Mucosa of descending colon (tissue), 3 donors: ENCODE measurements around the gene BIRC2. TPM values are rescaled to one million over a fixed set of nuclear protein-coding genes. Genes with fewer than 3 reads are reported as not detected.

ENCODE experiments used
- ATAC-seq: fragments of 200-7000 bp; cut with Tn5 transposase; one replicate; pipeline ENCODE4 v1.9.1; 2020; ENCODE audit warnings: mild to moderate bottlenecking, moderate library complexity
- DNase-seq, 3 donors: peaks; one replicate each; pipeline ENCODE4 v3.0.0-alpha.2; 2020
- H3K36me3 ChIP-seq: fragments of 200-600 bp; one replicate; pipeline ENCODE4 v1.8.0; 2021; ENCODE audit warnings: low read depth, mild to moderate bottlenecking
- H3K4me1 ChIP-seq: fragments of 200-600 bp; one replicate; pipeline ENCODE4 v1.8.0; 2021; ENCODE audit warnings: low read depth, mild to moderate bottlenecking
- H3K4me3 ChIP-seq: fragments of 200-600 bp; one replicate; pipeline ENCODE4 v1.8.0; 2021; ENCODE audit warnings: mild to moderate bottlenecking
- H3K9me3 ChIP-seq: fragments of 200-600 bp; one replicate; pipeline ENCODE4 v1.8.0; 2021; ENCODE audit warnings: mild to moderate bottlenecking
- CTCF ChIP-seq: fragments of 200-600 bp; IDR thresholded peaks from one replicate; pipeline ENCODE4 v1.8.0; 2022; ENCODE audit warnings: antibody characterized with exemption, mild to moderate bottlenecking
- intact Hi-C, 2 donors: fragments of 100-400 bp; cut with DNase I in 1 of 2; cut with micrococcal nuclease in 1 of 2; formaldehyde crosslinking; loops; one replicate each; pipeline versions ENCODE4 v1.11.0 to v1.11.1; 2022; cut with DNase I, micrococcal nuclease
- total RNA-seq, 3 donors: library from RNA; stranded (reverse); fragmentation: NEBNext Ultra II Directional in 2 of 3; extraction: Animal tissue kit (Norgen Biotek cat#: 25700) in 2 of 3; gene quantifications; one replicate each; pipeline versions ENCODE4 v1.2.1 to v1.2.4, GENCODE V29; 2021 to 2023
- donor health status: DM: no; HTN: no; CAD: no; lungs with moderate emphysema.
- donor health status: DM: no; HTN: no; CAD: no.
- donor health status: DM: no; HTN: yes; CAD: no.

The BIRC2 gene
- total RNA-seq, 3 donors from 2014 or later = 42.8 to 55.0 (median 45.2) TPM

GRCh38 chr11:102422817-102423712, 76.1 kb downstream of the BIRC2 start:
- no peak overlapping the region for H3K4me3 ChIP-seq
- H3K36me3 ChIP-seq = no peaks in the 10 kb centered on the region
- intact Hi-C loops = no loop called here
- no peak for TF ChIP-seq CTCF
- no peaks in the 10 kb centered on the region for H3K9me3 ChIP-seq
- H3K4me1 ChIP-seq = no peaks in the 10 kb centered on the region
- ATAC-seq (no peak), DNase-seq (peak in 1 of 3 donors; percentile 19)

- no peaks in the 10 kb centered on the region for H3K9me3 ChIP-seq
- TF ChIP-seq CTCF = no peak
- no peak for ATAC-seq
- H3K36me3 ChIP-seq = no peaks in the 10 kb centered on the region
- H3K4me3 ChIP-seq = no peak overlapping the region
- intact Hi-C loops = no loop called here
- no peak for DNase-seq
- no peaks in the 10 kb centered on the region for H3K4me1 ChIP-seq
Measured at GRCh38 chr11:102423936-102424335, 76.9 kb downstream of the BIRC2 start.

GRCh38 chr11:102426000-102426399, 79.0 kb downstream of the BIRC2 start:
- no peak overlapping the region for H3K4me3 ChIP-seq
- H3K4me1 ChIP-seq = no peaks in the 10 kb centered on the region
- no peak for ATAC-seq
- no peaks in the 10 kb centered on the region for H3K9me3 ChIP-seq
- H3K36me3 ChIP-seq = no peaks in the 10 kb centered on the region
- intact Hi-C loops = no loop called here
- no peak for DNase-seq
- no peak for TF ChIP-seq CTCF

- Histone ChIP-seq H3K9me3 (no peaks in the 10 kb centered on the region), H3K4me1 (no peaks in the 10 kb centered on the region), H3K36me3 (no peaks in the 10 kb centered on the region), H3K4me3 (no peak overlapping the region)
- DNase-seq = no peak
- no peak for ATAC-seq
- no peak for TF ChIP-seq CTCF
- intact Hi-C loops = no loop called here
Measured at GRCh38 chr11:102426570-102426969, 79.6 kb downstream of the BIRC2 start.

- Histone ChIP-seq H3K36me3 (no peaks in the 10 kb centered on the region), H3K4me1 (no peaks in the 10 kb centered on the region), H3K9me3 (no peaks in the 10 kb centered on the region), H3K4me3 (no peak overlapping the region)
- no peak for TF ChIP-seq CTCF
- ATAC-seq = no peak
- DNase-seq = no peak
- intact Hi-C loops = no loop called here
Measured at GRCh38 chr11:102427068-102427467, 80.1 kb downstream of the BIRC2 start.

Other genes with a start within 250 kb of the BIRC2 start
- gene YAP1, start 236.8 kb upstream of the BIRC2 start, total RNA-seq = 100 to 1,000 TPM in 1 of 3 donors, 10 to 100 TPM in 2; 41.3 to 126 (median 52.2) TPM
- gene BIRC3, start 29.7 kb upstream of the BIRC2 start, total RNA-seq = 100 to 1,000 TPM in 1 of 3 donors, 10 to 100 TPM in 2; 26.1 to 116 (median 45.4) TPM
- 100 to 1,000 TPM; 153 to 205 (median 157) TPM for gene TMEM123, start 105.6 kb downstream of the BIRC2 start, total RNA-seq
- not detected for gene MMP7, start 183.5 kb downstream of the BIRC2 start, total RNA-seq